ENCODE data around the gene IFFO2.

GRCh38 chr1:18915341-18915740, 41.1 kb downstream of the IFFO2 start:
- TF ChIP-seq POLR2A (IDR thresholded peaks at IDR 0.05): no peak
- no peak for TF ChIP-seq CTCF (IDR thresholded peaks at IDR 0.05)

Measured in upper lobe of left lung (tissue), 4 donors.